KMS-11 (cell line): ENCODE measurements around the gene KDM2A.

ENCODE experiments used
- H2AFZ ChIP-seq: fragments of 200-600 bp; sonication (generic); 2 replicates; pipeline ENCODE4 v1.6.1; 2016; ENCODE audit warnings: antibody characterized with exemption, mixed run types, low read depth
- H3K27ac ChIP-seq: fragments of 200-600 bp; sonication (generic); 2 replicates; pipeline ENCODE4 v1.6.1; 2016; ENCODE audit warnings: mild to moderate bottlenecking, mixed run types
- H3K27me3 ChIP-seq: fragments of 200-600 bp; sonication (generic); 2 replicates; pipeline ENCODE4 v1.6.1; 2017; ENCODE audit warnings: mild to moderate bottlenecking, low read depth, mixed run types, moderate library complexity; ENCODE audit not compliant: insufficient read depth
- H3K36me3 ChIP-seq: fragments of 200-600 bp; sonication (generic); 2 replicates; pipeline ENCODE4 v1.6.1; 2017; ENCODE audit warnings: mild to moderate bottlenecking, mixed run types; ENCODE audit not compliant: insufficient read depth
- H3K4me1 ChIP-seq: fragments of 200-600 bp; sonication (generic); 2 replicates; pipeline ENCODE4 v1.6.1; 2016; ENCODE audit warnings: mild to moderate bottlenecking, low read depth, mixed run types; ENCODE audit not compliant: poor library complexity, severe bottlenecking
- H3K4me2 ChIP-seq: fragments of 200-600 bp; sonication (generic); 2 replicates; pipeline ENCODE4 v1.7.0; 2016; ENCODE audit warnings: mild to moderate bottlenecking, mixed run types
- H3K4me3 ChIP-seq: fragments of 200-600 bp; sonication (generic); IDR thresholded peaks from 2 replicates; pipeline ENCODE4 v1.6.1; 2017; ENCODE audit warnings: low read depth, low read length, mixed read lengths; ENCODE audit not compliant: insufficient read depth
- H3K79me2 ChIP-seq: fragments of 200-600 bp; sonication (generic); 2 replicates; pipeline ENCODE4 v1.6.1; 2016; ENCODE audit warnings: low read depth, mixed run types; ENCODE audit not compliant: insufficient read depth
- H3K9ac ChIP-seq: fragments of 200-600 bp; sonication (generic); 2 replicates; pipeline ENCODE4 v1.6.1; 2016; ENCODE audit warnings: mild to moderate bottlenecking, mixed run types
- H4K20me1 ChIP-seq: fragments of 200-600 bp; sonication (generic); 2 replicates; pipeline ENCODE4 v1.6.1; 2016; ENCODE audit warnings: mild to moderate bottlenecking, mixed run types; ENCODE audit not compliant: insufficient read depth
- CTCF ChIP-seq: fragments of 200-600 bp; sonication (generic); conservative IDR thresholded peaks from 2 replicates; pipeline ENCODE4 v1.6.1; 2017; ENCODE audit warnings: low read depth, mild to moderate bottlenecking, antibody characterized with exemption, low read length, moderate library complexity, mixed read lengths

The KDM2A gene

GRCh38 chr11:67292671-67293070 lies 173.6 kb downstream of the KDM2A start:
- no peak overlapping the region for H3K9ac ChIP-seq
- no peak overlapping the region for H2AFZ ChIP-seq
- H3K27ac ChIP-seq, result no peak overlapping the region
- 0 out of 2 replicates have a peak, but pooled peaks cover 7% of the 10 kb centered on the region for H3K36me3 ChIP-seq
- H3K4me1 ChIP-seq, result peaks cover 12% of the 10 kb centered on the region
- TF ChIP-seq CTCF, result no peak
- H3K4me2 ChIP-seq, result no peak overlapping the region
- H4K20me1 ChIP-seq, result no peaks in the 10 kb centered on the region
- H3K79me2 ChIP-seq, result peaks cover 16% of the 10 kb centered on the region
- H3K4me3 ChIP-seq, result no peak overlapping the region
- no peaks in the 10 kb centered on the region for H3K27me3 ChIP-seq

GRCh38 chr11:67293090-67293489 lies 174.0 kb downstream of the KDM2A start:
- H3K4me2 ChIP-seq, result no peak overlapping the region
- no peaks in the 10 kb centered on the region for H4K20me1 ChIP-seq
- peaks cover 16% of the 10 kb centered on the region for H3K79me2 ChIP-seq
- no peak for TF ChIP-seq CTCF
- H3K9ac ChIP-seq, result no peak overlapping the region
- no peak overlapping the region for H3K4me3 ChIP-seq
- no peaks in the 10 kb centered on the region for H3K27me3 ChIP-seq
- peaks cover 8% of the 10 kb centered on the region for H3K4me1 ChIP-seq
- no peak overlapping the region for H3K27ac ChIP-seq
- 0 out of 2 replicates have a peak, but pooled peaks cover 7% of the 10 kb centered on the region for H3K36me3 ChIP-seq
- no peak overlapping the region for H2AFZ ChIP-seq

- Histone ChIP-seq H3K9ac (no peak overlapping the region), H3K27ac (no peak overlapping the region), H3K36me3 (0 out of 2 replicates have a peak, but pooled peaks cover 7% of the 10 kb centered on the region), H3K4me3 (no peak overlapping the region), H4K20me1 (no peaks in the 10 kb centered on the region), H3K79me2 (0 out of 2 replicates have a peak, but pooled peaks cover 3% of the 10 kb centered on the region), H3K4me2 (no peak overlapping the region), H2AFZ (no peak overlapping the region), H3K4me1 (no peaks in the 10 kb centered on the region), H3K27me3 (no peaks in the 10 kb centered on the region)
- TF ChIP-seq CTCF, result no peak
Measured at GRCh38 chr11:67295846-67296245, 176.8 kb downstream of the KDM2A start.

GRCh38 chr11:67298786-67299185 lies 179.7 kb downstream of the KDM2A start:
- no peak overlapping the region for H2AFZ ChIP-seq
- no peaks in the 10 kb centered on the region for H3K79me2 ChIP-seq
- H3K27ac ChIP-seq, result no peak overlapping the region
- no peaks in the 10 kb centered on the region for H3K4me1 ChIP-seq
- H3K27me3 ChIP-seq, result no peaks in the 10 kb centered on the region
- 0 out of 2 replicates have a peak, but pooled peaks cover 3% of the 10 kb centered on the region for H3K36me3 ChIP-seq
- no peak overlapping the region for H3K9ac ChIP-seq
- H3K4me2 ChIP-seq, result no peak overlapping the region
- no peak overlapping the region for H3K4me3 ChIP-seq
- TF ChIP-seq CTCF, result no peak
- H4K20me1 ChIP-seq, result no peaks in the 10 kb centered on the region
